ENCODE data around the gene ARHGAP44.

GRCh38 chr17:12924614-12925013, 135.3 kb downstream of the ARHGAP44 start:
- no peak for TF ChIP-seq L3MBTL2 (conservative IDR thresholded peaks at IDR 0.05)
- TF ChIP-seq TARDBP (IDR thresholded peaks at IDR 0.05), result no peak
- no peak for TF ChIP-seq HDGF (IDR thresholded peaks at IDR 0.05; ENCODE audit: borderline replicate concordance)
- TF ChIP-seq SP1 (IDR thresholded peaks at IDR 0.05), result no peak
- no peak for TF ChIP-seq ZNF384 (IDR thresholded peaks at IDR 0.05)
- no peak for TF ChIP-seq ELF4 (IDR thresholded peaks at IDR 0.05)
- no peak for TF ChIP-seq ARNT (IDR thresholded peaks at IDR 0.05)
- TF ChIP-seq FOXM1 (IDR thresholded peaks at IDR 0.05; ENCODE audit: borderline replicate concordance), result no peak
- TF ChIP-seq FOXA1 (IDR thresholded peaks at IDR 0.05), result no peak
- TF ChIP-seq SUZ12 (IDR thresholded peaks at IDR 0.05), result no peak
- no peak for TF ChIP-seq BHLHE40 (IDR thresholded peaks at IDR 0.05; ENCODE audit: borderline replicate concordance)
- TF ChIP-seq NFRKB (IDR thresholded peaks at IDR 0.05), result no peak
- no peak for TF ChIP-seq FOXK2 (IDR thresholded peaks at IDR 0.05)
- TF ChIP-seq LEF1 (IDR thresholded peaks at IDR 0.05; ENCODE audit: borderline replicate concordance), result no peak

All from HEK293T (cell line).